Central memory CD8-positive, alpha-beta T cell (primary cell): ENCODE data around the gene RNF212.

ENCODE experiments used
- ATAC-seq: fragments of 150-1000 bp; cut with Tn5 transposase; replicated peaks from 2 replicates; pipeline ENCODE4 v1.10.0; 2022; ENCODE audit warnings: mild to moderate bottlenecking, moderate FRiP score, moderate number of reproducible peaks; ENCODE audit not compliant: poor library complexity, severe bottlenecking; ENCODE audit errors: extremely low read depth
- DNase-seq, 2 donors: peaks; one replicate each; pipeline ENCODE4 v3.0.0; 2021; ENCODE audit warnings: low spot score in 2 of 2
- H3K27ac Mint-ChIP-seq: one replicate; pipeline ENCODE4 v1.8.0; 2022; ENCODE audit warnings: low read depth, mild to moderate bottlenecking, moderate library complexity, mixed read lengths
- H3K27me3 Mint-ChIP-seq: one replicate; pipeline ENCODE4 v1.8.0; 2022; ENCODE audit warnings: mixed read lengths
- H3K36me3 Mint-ChIP-seq: one replicate; pipeline ENCODE4 v1.8.0; 2022; ENCODE audit warnings: mild to moderate bottlenecking, moderate library complexity, mixed read lengths; ENCODE audit not compliant: insufficient read depth
- H3K4me1 Mint-ChIP-seq: one replicate; pipeline ENCODE4 v1.8.0; 2022; ENCODE audit warnings: mixed read lengths
- H3K4me3 Mint-ChIP-seq: one replicate; pipeline ENCODE4 v1.8.0; 2022; ENCODE audit warnings: mild to moderate bottlenecking, moderate library complexity, mixed read lengths
- H3K9me3 Mint-ChIP-seq: one replicate; pipeline ENCODE4 v1.8.0; 2022; ENCODE audit warnings: mixed read lengths

Gene RNF212

DNA sequence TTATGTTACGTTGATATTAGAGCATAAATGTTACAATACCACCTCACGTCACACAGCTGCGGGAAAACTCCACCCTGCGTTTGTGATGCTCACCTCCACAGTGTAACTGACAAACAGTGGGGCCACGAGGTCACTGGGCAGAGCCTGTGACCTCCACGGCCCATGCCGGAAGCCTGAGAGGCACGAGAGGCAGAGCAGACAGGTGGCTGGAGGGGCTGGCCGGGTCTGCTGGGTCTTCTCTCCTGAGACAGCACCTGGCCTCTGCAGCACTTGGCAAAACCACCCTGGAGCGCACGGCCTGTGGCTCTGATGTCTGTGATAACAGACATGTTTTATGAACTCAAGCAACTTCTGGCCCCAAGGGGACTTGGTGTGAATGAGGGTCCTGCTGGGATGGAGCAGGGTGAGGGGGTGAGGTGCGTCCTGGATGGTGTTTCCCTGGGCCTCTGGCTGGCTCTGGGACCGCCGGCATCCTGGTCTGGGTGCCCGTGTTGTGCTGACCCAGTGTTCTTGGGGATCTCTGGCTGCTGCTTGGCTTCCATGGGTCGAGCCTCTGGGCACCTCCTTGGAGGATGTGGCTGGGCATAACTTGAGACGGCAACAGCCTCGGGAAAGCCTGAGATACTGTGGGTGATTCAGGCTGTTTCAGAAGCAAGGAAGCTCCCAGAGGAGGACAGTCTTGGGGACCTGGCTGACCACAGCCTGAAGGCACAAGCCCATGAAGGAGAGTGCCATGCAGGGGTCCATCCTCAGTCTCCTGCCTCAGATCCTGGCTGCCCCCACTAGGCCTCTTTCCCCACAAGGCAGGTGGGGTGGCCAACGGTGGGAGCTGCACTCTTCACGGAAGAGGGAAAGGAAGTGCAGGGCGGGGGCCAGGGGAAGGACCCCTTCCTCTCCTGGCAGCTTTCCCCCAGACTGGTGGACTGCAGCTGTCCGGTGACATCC lies 19.7 kb downstream of the RNF212 start:
- Mint-ChIP-seq H3K9me3 (no peaks in the 10 kb centered on the region), H3K36me3 (peaks cover 5% of the 10 kb centered on the region), H3K4me3 (no peak overlapping the region), H3K4me1 (no peaks in the 10 kb centered on the region), H3K27ac (peak overlapping the region; percentile 10), H3K27me3 (peaks cover 21% of the 10 kb centered on the region)
- ATAC-seq (no peak), DNase-seq (no peak)

DNA sequence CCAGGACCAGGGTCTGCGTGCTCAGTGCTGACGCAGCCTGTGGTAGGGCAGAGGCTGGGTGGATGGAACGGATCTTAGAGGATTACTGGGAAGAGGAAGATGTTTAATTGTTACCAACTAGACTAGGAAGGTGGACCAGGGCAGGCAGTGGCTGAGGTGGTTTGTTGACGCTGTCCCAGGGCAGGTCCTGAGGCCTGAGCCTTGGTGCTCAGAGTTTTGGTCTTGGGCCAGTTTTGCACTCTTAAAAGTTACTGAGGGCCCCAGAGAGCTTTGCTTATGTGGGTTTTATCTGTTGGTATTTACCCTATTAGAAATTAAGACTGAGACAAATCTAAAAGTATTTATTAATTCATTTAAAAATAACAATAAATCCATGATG lies 20.4 kb downstream of the RNF212 start:
- peaks cover 21% of the 10 kb centered on the region for H3K27me3 Mint-ChIP-seq

DNA sequence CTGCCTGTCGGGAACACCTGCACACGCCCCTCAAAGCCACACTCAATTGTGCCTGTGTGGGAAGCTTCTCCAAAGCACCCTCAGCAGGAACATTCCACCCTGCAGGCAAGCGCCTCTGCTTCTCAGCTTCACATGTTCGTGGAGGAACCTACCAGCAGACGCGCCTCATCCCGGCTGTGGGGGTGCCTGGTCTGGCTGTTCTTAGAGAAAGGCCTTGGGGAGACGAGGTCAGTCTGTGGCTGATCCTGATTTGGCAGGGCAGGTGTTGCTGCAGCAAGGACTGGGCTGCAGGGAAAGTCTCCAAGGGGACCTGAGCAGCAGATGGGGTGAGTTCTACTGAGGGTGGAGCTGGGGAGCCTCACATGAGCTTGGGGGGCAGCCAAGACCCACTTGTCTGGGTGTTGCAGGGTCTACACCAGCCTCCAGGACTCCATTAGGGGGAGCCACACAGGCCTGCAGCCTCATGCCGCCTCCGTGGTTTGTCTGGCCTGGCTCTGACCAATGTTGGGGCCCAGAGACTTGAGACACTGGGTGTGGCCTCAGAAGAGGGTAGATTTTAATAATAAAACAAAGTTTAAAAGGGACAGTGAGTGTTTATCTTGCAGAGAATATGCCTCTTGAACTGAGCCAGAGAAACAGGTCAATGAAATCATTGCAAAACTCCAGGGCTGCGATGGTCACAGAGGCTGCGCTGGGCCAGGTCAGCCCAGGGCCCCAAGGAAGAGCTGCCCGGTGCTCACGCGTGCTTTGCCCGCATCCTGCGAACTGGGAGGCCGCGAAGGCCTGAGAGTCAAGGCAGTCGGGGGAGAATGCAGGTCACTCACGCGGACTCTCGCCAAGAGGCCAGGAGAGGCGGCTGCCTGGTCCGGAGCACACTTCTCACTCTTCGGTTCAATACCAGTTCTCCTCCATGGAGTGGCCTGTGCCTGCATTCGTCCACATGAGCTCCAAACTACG lies 21.1 kb downstream of the RNF212 start:
- no peak for DNase-seq
- H3K36me3 Mint-ChIP-seq: peaks cover 5% of the 10 kb centered on the region
- no peak overlapping the region for H3K4me3 Mint-ChIP-seq
- H3K4me1 Mint-ChIP-seq: no peaks in the 10 kb centered on the region
- no peak overlapping the region for H3K27ac Mint-ChIP-seq
- peaks cover 6% of the 10 kb centered on the region for H3K9me3 Mint-ChIP-seq
- ATAC-seq: no peak
- H3K27me3 Mint-ChIP-seq: peaks cover 21% of the 10 kb centered on the region

More for the DNA sequence above, 20.4 kb downstream of the RNF212 start:
- Mint-ChIP-seq H3K27ac (no peak overlapping the region), H3K36me3 (peaks cover 5% of the 10 kb centered on the region), H3K4me1 (no peaks in the 10 kb centered on the region), H3K4me3 (no peak overlapping the region), H3K9me3 (peaks cover 3% of the 10 kb centered on the region)
- ATAC-seq: no peak
- no peak for DNase-seq

DNA sequence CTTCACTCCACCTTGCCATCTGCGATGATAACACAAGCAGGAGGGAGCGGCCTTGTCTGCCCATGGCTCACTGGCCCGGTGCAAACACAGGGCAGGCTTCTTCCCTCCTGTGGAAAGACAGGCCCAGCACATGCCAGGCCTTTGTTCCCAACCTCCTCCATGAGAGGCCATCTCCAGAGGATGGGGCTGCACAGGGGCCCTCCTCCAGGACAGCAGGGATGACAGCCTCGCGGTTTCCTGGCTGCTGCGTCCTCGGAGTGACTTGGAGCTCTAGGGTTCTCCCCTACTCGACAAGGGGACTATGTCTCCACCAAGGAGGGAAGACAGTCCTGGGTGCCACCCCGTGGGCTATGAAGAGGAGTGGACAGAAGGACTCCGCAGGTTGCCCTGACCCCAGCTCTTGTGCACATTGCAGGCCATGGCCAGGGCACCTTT lies 21.8 kb downstream of the RNF212 start:
- Mint-ChIP-seq H3K27ac (no peak overlapping the region), H3K9me3 (peaks cover 6% of the 10 kb centered on the region)
- no peak for ATAC-seq

DNA sequence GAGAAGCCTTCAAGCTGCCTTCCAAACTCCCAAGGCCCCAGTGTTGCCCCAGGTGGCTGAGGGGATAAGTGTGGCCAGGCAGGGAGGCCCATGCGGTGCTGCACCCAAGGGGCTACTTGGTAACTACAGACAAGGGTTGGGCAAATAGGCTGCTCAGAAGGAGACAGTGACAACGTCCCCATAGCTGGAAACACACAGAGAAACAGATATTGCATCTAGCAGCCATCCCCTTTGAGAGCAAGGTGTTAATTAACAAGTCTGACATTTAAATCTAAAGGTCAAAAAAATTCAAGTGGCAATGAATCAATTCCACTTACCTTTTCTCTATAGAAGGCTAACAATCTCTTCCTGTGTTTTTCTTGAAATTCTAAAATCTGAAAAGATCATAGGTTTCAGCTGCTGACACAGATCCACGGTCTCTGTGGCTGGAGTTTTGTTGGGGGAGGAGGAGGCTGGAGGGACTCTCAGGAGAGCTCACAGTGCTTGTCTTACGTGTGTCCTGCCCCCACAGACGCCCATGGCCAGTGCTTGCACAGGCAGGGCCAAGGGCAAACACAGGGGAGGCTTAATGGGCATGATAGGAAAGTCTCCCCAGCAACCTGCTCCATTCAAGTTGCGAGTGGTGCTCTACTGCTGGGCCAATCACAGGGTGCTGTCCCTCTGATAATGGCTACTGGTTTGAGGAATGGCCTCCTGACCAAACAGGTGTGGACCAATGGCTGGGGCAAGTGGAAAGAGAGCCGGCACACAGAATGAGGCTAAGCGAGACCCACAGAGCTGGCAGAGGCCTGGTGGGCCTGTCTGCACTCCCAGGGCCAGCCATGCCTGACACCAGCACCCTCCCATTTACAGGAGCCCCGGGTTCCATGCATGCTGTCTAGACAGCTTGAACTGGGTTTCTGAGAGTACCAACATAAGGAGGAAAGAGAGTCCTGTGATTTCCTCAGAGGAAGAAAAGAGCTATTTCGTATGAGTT lies 22.6 kb downstream of the RNF212 start:
- Mint-ChIP-seq H3K27ac (no peak overlapping the region), H3K27me3 (peaks cover 21% of the 10 kb centered on the region)
- ATAC-seq: no peak

More for the DNA sequence above, 21.8 kb downstream of the RNF212 start:
- Mint-ChIP-seq H3K4me1 (no peaks in the 10 kb centered on the region), H3K36me3 (peaks cover 5% of the 10 kb centered on the region), H3K27me3 (peaks cover 21% of the 10 kb centered on the region), H3K4me3 (no peak overlapping the region)
- no peak for DNase-seq

DNA sequence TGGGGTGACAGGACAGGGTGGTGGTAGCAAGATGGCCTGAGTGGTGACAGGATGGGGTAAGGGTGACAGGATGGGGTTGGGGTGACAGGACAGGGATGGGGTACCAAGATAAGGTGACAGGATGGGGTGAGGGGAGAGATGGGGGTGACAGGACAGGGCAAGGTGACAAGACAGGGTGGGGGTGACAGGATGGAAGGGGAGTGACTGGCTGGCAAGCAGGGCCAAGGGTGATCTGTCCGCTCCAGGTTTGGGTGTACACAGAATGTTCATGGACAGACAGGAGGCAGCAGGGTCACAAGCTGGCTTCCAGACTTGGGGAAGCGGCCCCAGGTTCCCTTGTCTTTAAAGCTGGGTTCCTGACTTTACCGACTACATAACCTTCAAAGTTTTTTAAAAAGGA lies 23.3 kb downstream of the RNF212 start:
- Mint-ChIP-seq H3K9me3 (peaks cover 6% of the 10 kb centered on the region), H3K4me1 (peaks cover 4% of the 10 kb centered on the region), H3K27ac (no peak overlapping the region), H3K4me3 (no peak overlapping the region), H3K27me3 (peaks cover 21% of the 10 kb centered on the region), H3K36me3 (peaks cover 5% of the 10 kb centered on the region)
- no peak for DNase-seq
- no peak for ATAC-seq

More for the DNA sequence above, 22.6 kb downstream of the RNF212 start:
- H3K4me3 Mint-ChIP-seq: no peak overlapping the region
- no peak for DNase-seq
- peaks cover 5% of the 10 kb centered on the region for H3K36me3 Mint-ChIP-seq
- peaks cover 6% of the 10 kb centered on the region for H3K9me3 Mint-ChIP-seq
- peaks cover 2% of the 10 kb centered on the region for H3K4me1 Mint-ChIP-seq

DNA sequence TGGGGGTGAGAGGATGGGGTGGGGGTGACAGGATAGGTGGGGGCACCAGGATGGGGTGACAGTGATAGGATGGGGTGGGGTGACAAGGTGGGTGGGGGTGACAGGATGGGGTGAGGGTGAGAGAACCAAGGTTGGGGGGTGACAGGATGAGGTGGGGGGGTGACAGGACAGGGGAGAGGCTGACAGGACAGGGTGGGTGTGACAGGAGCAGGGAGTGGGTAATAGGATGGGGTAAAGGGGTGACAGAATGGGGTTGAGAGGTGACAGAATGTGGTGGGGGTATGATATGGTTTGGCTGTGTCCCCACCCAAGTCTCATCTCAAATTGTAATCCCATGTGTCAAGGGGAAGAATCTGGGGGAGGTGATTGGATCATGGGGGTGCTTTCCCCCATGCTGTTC lies 26.0 kb downstream of the RNF212 start:
- Mint-ChIP-seq H3K27ac (peak overlapping the region; percentile 17), H3K4me1 (peaks cover 4% of the 10 kb centered on the region), H3K36me3 (no peaks in the 10 kb centered on the region), H3K27me3 (peaks cover 12% of the 10 kb centered on the region), H3K4me3 (no peak overlapping the region), H3K9me3 (peaks cover 6% of the 10 kb centered on the region)
- DNase-seq: peak in 1 of 2 donors; percentile 52
- ATAC-seq: peak; percentile 95

DNA sequence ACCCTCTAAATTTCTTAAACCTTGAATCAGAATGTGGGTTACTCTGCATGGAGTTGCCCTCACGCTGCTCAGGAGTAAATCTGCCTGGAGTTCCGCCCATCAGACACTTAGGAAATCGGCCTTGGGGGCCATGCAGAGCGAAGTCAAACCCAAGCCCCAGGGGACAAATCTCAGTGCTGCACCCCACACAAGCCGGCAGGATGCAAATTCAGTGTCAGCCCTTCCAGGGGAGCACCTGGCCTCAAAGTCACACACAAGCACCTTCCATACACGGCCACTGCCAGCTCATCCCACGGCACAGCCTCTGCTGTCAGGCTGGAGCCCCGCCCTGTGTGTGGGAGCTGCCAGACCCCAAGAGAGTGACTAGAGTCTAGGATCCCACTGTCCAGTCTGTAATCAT lies 27.4 kb downstream of the RNF212 start:
- Mint-ChIP-seq H3K4me3 (no peak overlapping the region), H3K9me3 (peaks cover 6% of the 10 kb centered on the region)

DNA sequence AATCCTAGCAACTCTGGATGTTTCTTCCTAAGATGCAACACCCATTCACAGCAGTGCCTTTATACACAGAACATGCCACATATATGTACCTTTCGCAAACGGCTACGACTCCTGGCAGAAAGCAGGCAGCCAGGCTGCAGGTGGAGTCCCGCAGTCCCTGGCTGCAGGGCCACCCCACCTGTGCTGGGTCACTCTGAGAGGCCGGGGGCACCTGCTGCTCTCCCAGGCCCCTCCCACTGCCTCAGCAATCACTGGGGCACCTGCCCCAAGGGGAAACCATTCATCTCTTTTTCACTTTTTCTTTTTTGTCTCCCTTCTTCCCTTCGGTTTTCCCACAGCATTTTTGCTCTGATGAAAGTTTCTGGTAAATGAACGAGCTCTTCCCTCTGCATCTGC lies 28.0 kb downstream of the RNF212 start:
- H3K4me3 Mint-ChIP-seq: no peak overlapping the region
- no peaks in the 10 kb centered on the region for H3K36me3 Mint-ChIP-seq
- peaks cover 29% of the 10 kb centered on the region for H3K27me3 Mint-ChIP-seq
- H3K4me1 Mint-ChIP-seq: peaks cover 10% of the 10 kb centered on the region
- no peak overlapping the region for H3K27ac Mint-ChIP-seq
- ATAC-seq (no peak), DNase-seq (no peak)
- H3K9me3 Mint-ChIP-seq: peaks cover 6% of the 10 kb centered on the region

More for the DNA sequence above, 27.4 kb downstream of the RNF212 start:
- no peak for DNase-seq
- peaks cover 23% of the 10 kb centered on the region for H3K27me3 Mint-ChIP-seq
- H3K36me3 Mint-ChIP-seq: no peaks in the 10 kb centered on the region
- no peak for ATAC-seq
- peaks cover 10% of the 10 kb centered on the region for H3K4me1 Mint-ChIP-seq
- H3K27ac Mint-ChIP-seq: no peak overlapping the region

DNA sequence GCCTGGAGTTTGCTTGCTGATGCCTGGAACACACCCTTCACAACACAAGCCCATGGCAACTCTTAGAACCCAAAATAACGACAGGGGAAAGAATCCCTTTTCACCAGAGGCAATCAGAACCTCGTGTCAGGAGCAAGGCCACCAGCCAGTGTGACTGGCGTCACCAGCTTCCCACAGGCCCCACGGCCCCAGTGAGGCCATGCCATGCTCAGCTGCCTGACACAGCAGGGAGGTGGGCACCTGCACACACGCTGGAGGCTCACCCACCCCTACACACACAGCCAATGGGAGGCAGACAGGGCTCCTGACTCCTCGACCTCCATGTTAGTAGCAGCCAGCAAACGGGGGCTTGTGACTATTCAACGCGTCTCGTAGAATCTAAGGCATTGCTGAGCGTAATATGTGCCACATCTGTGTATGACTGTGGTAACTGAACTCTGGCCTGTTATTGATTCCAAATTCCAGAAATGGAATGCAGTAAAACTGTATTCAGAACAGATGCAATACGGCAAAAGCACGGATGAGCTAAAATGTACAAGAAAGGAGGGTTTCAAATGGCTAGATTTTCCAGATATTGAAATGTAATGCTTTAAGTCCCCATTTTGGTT lies 28.5 kb downstream of the RNF212 start:
- peaks cover 10% of the 10 kb centered on the region for H3K4me1 Mint-ChIP-seq
- no peak for DNase-seq
- no peak overlapping the region for H3K4me3 Mint-ChIP-seq
- H3K36me3 Mint-ChIP-seq: no peaks in the 10 kb centered on the region
- H3K9me3 Mint-ChIP-seq: peaks cover 6% of the 10 kb centered on the region
- no peak overlapping the region for H3K27ac Mint-ChIP-seq
- ATAC-seq: no peak
- peaks cover 34% of the 10 kb centered on the region for H3K27me3 Mint-ChIP-seq

DNA sequence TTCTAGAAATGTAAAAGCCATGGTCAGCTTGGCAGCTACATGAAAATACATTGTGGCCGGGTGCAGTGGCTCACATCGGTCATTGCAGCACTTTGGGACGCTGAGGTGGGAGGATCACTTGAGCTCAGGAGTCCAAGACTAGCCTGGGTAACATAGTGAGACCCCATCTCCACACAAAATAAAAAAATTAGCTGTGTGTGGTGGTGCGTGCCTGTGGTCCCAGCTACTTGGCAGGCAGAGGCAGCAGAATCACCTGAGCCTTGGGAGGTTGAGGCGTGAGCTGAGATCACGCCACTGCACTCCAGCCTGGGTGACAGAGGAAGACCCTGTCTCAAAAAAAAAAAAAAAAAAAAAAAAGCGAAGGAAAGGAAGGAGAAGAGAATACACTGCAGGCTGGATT lies 29.0 kb downstream of the RNF212 start:
- H3K27ac Mint-ChIP-seq: no peak overlapping the region
- H3K4me3 Mint-ChIP-seq: no peak overlapping the region
- H3K4me1 Mint-ChIP-seq: peaks cover 10% of the 10 kb centered on the region
- H3K9me3 Mint-ChIP-seq: peaks cover 6% of the 10 kb centered on the region
- ATAC-seq (no peak), DNase-seq (no peak)
- H3K27me3 Mint-ChIP-seq: peaks cover 39% of the 10 kb centered on the region
- no peaks in the 10 kb centered on the region for H3K36me3 Mint-ChIP-seq
